Activated B cell treated with CpG ODN at 0.5 μM for 24 hours (primary cell): ENCODE measurements around the gene UBLCP1. TPM values are rescaled to one million over a fixed set of nuclear protein-coding genes. Genes with fewer than 3 reads are reported as not detected.

Experiments used
- ATAC-seq: fragments of 200-7000 bp; cut with Tn5 transposase; one replicate; pipeline ENCODE4 v1.10.0; 2021; ENCODE audit warnings: low read depth, mild to moderate bottlenecking, moderate library complexity
- CTCF ChIA-PET: fragments of 350-600 bp; sonication (Branson Sonifier 250); formaldehyde crosslinking; loops from one replicate; lab custom pipeline; 2021; ENCODE audit warnings: antibody characterized with exemption; lab: Charles Lee
- POLR2A ChIA-PET: fragments of 350-600 bp; sonication (Branson Sonifier 250); formaldehyde crosslinking; loops from one replicate; lab custom pipeline; 2021; ENCODE audit warnings: antibody characterized with exemption; lab: Charles Lee
- DNase-seq: peaks from one replicate; pipeline ENCODE4 v3.0.0; 2022
- H3K27ac Mint-ChIP-seq: one replicate; pipeline ENCODE4 v1.8.0; 2020; ENCODE audit warnings: mixed read lengths
- H3K27me3 Mint-ChIP-seq: one replicate; pipeline ENCODE4 v1.8.0; 2021; ENCODE audit warnings: mixed read lengths
- H3K36me3 Mint-ChIP-seq: one replicate; pipeline ENCODE4 v1.8.0; 2021; ENCODE audit warnings: low read depth, mixed read lengths
- H3K4me1 Mint-ChIP-seq: one replicate; pipeline ENCODE4 v1.8.0; 2021; ENCODE audit warnings: mixed read lengths
- H3K4me3 Mint-ChIP-seq: one replicate; pipeline ENCODE4 v1.8.0; 2020; ENCODE audit warnings: mild to moderate bottlenecking, mixed read lengths
- H3K9me3 Mint-ChIP-seq: one replicate; pipeline ENCODE4 v1.8.0; 2020; ENCODE audit warnings: mixed read lengths
- intact Hi-C: fragments of 100-400 bp; cut with micrococcal nuclease; formaldehyde crosslinking; loops from one replicate; pipeline ENCODE4 v1.15.1; 2024
- total RNA-seq: library from RNA; stranded (reverse); gene quantifications from 2 replicates; pipeline ENCODE4 v1.2.3, GENCODE V29; 2022
- TF ChIP-seq, protein P1 (sequence below): fragments of 200-600 bp; IDR thresholded peaks from one replicate; pipeline ENCODE4 v1.8.0; 2022; ENCODE audit warnings: antibody characterized with exemption, mild to moderate bottlenecking

UBLCP1 gene
- total RNA-seq, 1 donor from 2014 or later = 44.8 TPM

DNA sequence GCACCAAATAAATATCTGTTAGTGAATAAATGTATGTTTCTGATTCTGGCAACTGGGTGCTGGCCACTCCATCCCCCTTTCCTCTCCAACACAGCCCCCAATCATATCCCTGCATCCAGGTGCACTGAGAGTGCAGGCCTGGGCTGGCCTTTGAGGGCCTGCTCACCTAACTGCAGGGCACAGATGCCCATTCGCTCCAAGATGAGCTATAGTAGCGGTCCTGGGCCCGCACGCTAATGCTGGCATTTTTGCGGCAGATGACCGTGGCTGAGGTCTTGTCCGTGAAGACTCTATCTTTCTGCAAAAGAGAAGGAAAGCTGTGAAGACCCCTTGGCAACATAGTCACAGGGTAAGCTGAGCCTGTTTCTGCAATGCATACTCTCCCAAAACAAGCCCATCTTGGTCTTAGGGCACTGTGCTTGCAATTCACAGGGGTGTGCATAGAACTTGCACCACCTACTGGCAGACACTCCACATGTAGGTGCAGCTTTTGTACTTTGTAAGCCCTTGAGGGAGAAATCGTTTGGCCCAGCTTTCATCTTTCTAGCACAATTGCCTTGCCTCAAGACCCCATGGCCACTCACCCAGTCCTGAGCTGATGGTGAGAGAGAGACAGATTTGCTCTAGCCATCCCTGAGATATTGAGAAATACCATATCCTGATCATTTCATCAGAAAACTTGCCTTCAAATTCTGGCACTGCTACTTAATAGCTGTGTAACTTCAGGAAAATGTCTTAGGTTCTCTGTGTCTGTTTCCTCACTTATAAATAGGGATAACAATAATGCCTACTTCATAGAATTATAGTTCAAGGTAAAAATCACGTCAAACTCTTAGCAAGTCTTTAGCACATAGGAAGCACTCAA, 53.7 kb downstream of the UBLCP1 start:
- Mint-ChIP-seq H3K4me3 (no peak overlapping the region), H3K9me3 (no peaks in the 10 kb centered on the region), H3K27me3 (peaks cover 6% of the 10 kb centered on the region), H3K4me1 (no peaks in the 10 kb centered on the region), H3K27ac (no peak overlapping the region), H3K36me3 (no peaks in the 10 kb centered on the region)
- intact Hi-C loops = loop anchor here (1.0 kb wide), 2 partner anchors 30 to 159 kb away; no protein-coding TSS in a partner anchor
- TF ChIP-seq, protein P1, sequence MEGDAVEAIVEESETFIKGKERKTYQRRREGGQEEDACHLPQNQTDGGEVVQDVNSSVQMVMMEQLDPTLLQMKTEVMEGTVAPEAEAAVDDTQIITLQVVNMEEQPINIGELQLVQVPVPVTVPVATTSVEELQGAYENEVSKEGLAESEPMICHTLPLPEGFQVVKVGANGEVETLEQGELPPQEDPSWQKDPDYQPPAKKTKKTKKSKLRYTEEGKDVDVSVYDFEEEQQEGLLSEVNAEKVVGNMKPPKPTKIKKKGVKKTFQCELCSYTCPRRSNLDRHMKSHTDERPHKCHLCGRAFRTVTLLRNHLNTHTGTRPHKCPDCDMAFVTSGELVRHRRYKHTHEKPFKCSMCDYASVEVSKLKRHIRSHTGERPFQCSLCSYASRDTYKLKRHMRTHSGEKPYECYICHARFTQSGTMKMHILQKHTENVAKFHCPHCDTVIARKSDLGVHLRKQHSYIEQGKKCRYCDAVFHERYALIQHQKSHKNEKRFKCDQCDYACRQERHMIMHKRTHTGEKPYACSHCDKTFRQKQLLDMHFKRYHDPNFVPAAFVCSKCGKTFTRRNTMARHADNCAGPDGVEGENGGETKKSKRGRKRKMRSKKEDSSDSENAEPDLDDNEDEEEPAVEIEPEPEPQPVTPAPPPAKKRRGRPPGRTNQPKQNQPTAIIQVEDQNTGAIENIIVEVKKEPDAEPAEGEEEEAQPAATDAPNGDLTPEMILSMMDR = no peak
- ATAC-seq (peak; percentile 67), DNase-seq (no peak)
- CTCF ChIA-PET = interaction anchor here (0.6 to 6.9 kb wide), 13 partner anchors 9 to 692 kb away, joined by 3 to 68 read pairs (median 5); partner anchors contain the start of genes IL12B and TTC1
- POLR2A ChIA-PET = interaction anchor here (0.6 to 1.3 kb wide), 2 partner anchors 27 to 159 kb away, joined by 3 read pairs; no protein-coding TSS in a partner anchor

DNA sequence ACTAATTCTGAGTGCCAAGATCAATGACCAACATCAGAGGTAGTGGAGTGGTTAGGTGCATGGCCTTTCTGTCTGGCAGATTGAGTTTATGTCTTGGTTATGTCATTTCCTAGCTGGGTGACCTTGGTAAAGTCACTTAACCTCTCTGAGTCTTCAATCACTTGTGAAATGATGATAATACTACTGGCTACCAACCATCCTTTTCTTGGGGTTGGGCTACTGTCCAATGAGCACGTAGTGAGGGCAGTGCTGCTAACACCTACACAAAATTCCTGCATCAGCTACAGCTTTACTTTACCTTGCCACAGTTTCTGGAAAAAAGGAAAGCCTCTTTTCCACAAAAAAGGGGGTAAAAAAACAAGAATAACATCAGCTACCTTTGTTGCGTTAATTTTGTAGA, 54.8 kb downstream of the UBLCP1 start:
- ChIA-PET POLR2A (no interaction called here), CTCF (interaction anchor here (1.4 to 6.9 kb wide), 6 partner anchors 11 to 162 kb away, joined by 5 to 68 read pairs (median 6); partner anchors contain the start of gene IL12B)
- Mint-ChIP-seq H3K9me3 (no peaks in the 10 kb centered on the region), H3K36me3 (no peaks in the 10 kb centered on the region), H3K27me3 (peaks cover 6% of the 10 kb centered on the region), H3K27ac (no peak overlapping the region), H3K4me3 (no peak overlapping the region), H3K4me1 (no peaks in the 10 kb centered on the region)
- TF ChIP-seq, protein P1 = no peak
- intact Hi-C loops = no loop called here
- ATAC-seq (no peak), DNase-seq (no peak)

DNA sequence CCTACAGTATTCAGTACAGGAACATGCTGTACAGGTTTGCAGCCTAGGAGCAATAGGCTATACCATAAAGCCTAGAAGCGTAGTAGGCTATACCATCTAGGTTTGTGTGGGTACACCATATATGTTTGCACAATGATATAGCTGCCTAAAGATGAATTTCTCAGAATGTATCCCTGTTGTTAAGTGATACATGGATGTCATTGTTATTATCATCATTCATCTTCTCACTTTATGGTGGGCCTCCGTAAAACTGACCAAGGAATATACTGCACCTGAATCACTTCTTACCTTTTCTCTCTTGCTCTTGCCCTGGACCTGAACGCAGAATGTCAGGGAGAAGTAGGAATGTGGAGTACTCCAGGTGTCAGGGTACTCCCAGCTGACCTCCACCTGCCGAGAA, 55.4 kb downstream of the UBLCP1 start:
- H3K27ac Mint-ChIP-seq = no peak overlapping the region
- no peaks in the 10 kb centered on the region for H3K36me3 Mint-ChIP-seq
- TF ChIP-seq, protein P1 = no peak
- peaks cover 4% of the 10 kb centered on the region for H3K27me3 Mint-ChIP-seq
- POLR2A ChIA-PET = no interaction called here
- H3K4me1 Mint-ChIP-seq = no peaks in the 10 kb centered on the region
- intact Hi-C loops = no loop called here
- CTCF ChIA-PET = interaction anchor here (1.7 to 6.9 kb wide), 3 partner anchors 12 to 162 kb away, joined by 5 to 68 read pairs (median 51); no protein-coding TSS in a partner anchor
- DNase-seq = no peak
- ATAC-seq = no peak
- no peak overlapping the region for H3K4me3 Mint-ChIP-seq
- no peaks in the 10 kb centered on the region for H3K9me3 Mint-ChIP-seq

DNA sequence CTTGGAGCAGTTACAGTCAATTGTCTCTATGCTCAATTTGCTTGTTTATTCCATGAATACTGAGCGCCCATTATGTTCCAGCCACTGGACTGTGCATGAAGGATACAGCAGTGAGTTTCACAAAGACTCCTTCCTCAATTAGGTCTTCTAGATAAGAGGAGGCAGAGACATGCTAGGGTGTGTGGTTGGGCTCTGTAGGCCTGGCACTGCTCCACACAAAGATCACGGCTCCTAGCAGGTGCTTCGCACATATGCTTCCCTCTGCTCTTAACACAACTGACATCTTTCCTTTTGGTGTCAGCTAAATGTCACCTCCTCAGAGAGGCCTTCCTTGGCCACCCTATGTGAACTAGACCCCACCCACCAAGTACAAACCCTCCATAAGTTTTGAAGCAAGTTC, 56.3 kb downstream of the UBLCP1 start:
- TF ChIP-seq, protein P1 = no peak
- Mint-ChIP-seq H3K36me3 (no peaks in the 10 kb centered on the region), H3K27me3 (peaks cover 2% of the 10 kb centered on the region), H3K4me3 (no peak overlapping the region), H3K4me1 (no peaks in the 10 kb centered on the region), H3K27ac (no peak overlapping the region), H3K9me3 (no peaks in the 10 kb centered on the region)
- intact Hi-C loops = no loop called here
- no peak for ATAC-seq
- ChIA-PET CTCF (interaction anchor here (3.9 to 6.9 kb wide), 2 partner anchors 31 to 163 kb away, joined by 51 to 68 read pairs; no protein-coding TSS in a partner anchor), POLR2A (no interaction called here)
- no peak for DNase-seq

DNA sequence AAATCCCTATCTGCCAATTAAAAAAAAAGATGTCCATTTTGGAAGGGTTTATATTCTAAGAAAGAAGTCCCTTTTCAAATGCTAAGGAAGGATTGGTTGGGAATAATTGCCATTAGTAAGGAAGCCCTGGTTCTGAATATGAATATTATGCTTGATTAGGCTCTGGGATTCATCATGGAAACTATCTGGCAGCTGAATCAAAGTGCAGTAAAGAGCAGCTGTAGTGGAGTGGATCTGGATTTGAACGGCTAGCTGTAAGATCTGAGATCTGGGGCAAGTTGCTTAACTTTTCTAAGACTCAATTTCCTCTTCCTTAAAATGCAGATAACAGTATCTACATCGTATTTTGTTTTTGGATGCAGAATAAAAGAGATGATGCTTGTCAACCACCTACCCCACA, 56.7 kb downstream of the UBLCP1 start:
- Mint-ChIP-seq H3K27ac (no peak overlapping the region), H3K27me3 (no peaks in the 10 kb centered on the region), H3K36me3 (no peaks in the 10 kb centered on the region), H3K4me3 (no peak overlapping the region), H3K4me1 (no peaks in the 10 kb centered on the region), H3K9me3 (no peaks in the 10 kb centered on the region)
- ChIA-PET CTCF (interaction anchor here (6.9 kb wide), 1 partner anchor 31 kb away, joined by 68 read pairs; no protein-coding TSS in a partner anchor), POLR2A (no interaction called here)
- ATAC-seq = no peak
- intact Hi-C loops = no loop called here
- TF ChIP-seq, protein P1 = no peak
- no peak for DNase-seq
